HG02943 (cell line): ENCODE results near the gene RNF112.
"Not testable (repeated sequence)": the region's sequence is repeated elsewhere in the genome, so short reads cannot be mapped to it uniquely, and the experiment has no call there.

ENCODE experiments used
- ATAC-seq: cut with Tn5 transposase; IDR thresholded peaks from one replicate; pipeline ENCODE4 v1.9.1; 2021; ENCODE audit warnings: mild to moderate bottlenecking, low read depth, moderate library complexity; ENCODE audit not compliant: unreplicated experiment

Gene RNF112

DNA sequence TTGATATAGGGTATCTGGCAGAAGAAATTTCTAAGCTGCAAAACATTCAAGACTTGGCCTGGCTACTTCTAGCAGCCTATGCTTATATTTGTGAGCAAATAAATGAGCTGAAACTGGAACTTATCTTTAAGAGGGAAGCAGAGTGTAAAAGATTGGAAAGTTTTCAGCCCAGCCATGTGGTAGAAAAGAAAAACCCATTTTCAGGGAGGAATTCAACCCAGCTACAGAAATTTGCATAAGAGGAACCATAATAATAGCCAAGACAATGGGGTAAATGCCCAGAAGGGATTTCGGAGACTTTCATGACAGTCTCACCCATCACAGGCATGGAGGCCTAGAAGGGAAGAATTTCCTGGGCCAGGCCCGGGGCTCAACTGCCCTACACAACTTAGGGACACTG lies 31.7 kb downstream of the RNF112 start:
- ATAC-seq = no peak

DNA sequence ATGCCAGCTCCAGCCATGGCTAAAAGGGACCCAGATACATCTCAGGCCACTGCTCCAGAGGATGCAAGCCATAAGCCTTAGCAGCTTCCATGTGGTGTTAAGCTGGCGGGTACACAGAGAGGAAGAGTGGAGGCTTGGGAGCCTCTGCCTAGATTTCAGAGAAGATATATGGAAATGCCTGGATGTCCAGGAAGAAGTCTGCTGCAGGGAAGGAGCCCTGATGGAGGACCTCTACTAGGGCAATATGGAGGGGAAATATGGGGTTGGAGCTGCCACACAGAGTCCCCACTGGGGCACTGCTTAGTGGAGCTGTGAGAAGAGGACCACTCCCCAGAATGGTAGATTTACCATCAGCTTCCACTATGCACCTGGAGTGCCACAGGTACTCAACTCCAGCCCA lies 32.1 kb downstream of the RNF112 start:
- ATAC-seq = no peak

DNA sequence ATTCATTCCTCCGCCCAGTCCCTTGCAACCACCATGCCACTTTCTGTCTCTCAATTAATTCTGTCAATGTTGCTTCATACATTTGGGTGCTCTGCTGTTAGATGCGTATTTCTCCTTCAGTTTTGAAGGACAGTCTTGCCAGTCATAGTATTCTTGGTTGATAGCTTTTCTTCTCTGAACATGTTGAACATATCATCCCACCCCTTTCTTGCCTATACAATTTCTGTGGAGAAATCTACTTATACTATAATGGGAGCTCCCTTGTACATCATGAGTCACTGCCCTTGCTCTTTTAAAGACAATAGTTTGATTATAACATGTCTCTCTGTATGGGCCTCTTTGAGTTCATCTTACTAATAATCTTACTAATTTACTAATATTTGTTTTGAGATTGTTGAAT lies 34.1 kb downstream of the RNF112 start:
- ATAC-seq = no peak

DNA sequence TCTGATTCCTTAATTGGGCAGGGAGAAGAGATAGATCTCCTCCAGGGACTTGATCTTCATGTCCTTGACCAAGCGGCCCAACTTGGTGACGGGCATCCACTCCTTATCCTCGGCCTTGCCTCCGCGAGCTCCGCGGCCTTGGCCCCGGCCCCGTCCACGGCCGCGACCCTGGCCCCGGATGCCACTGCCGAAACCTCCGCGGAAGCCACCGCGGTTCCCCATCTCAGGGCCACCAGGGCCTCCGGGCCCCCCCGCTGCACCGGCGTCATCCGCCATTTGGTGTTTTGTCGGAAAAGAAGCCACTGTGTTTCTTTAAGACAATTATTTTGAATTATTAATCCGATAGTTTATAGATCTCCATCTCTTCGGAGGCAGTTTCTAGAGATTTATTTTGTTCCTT lies 35.5 kb downstream of the RNF112 start:
- ATAC-seq = not testable (repeated sequence)

DNA sequence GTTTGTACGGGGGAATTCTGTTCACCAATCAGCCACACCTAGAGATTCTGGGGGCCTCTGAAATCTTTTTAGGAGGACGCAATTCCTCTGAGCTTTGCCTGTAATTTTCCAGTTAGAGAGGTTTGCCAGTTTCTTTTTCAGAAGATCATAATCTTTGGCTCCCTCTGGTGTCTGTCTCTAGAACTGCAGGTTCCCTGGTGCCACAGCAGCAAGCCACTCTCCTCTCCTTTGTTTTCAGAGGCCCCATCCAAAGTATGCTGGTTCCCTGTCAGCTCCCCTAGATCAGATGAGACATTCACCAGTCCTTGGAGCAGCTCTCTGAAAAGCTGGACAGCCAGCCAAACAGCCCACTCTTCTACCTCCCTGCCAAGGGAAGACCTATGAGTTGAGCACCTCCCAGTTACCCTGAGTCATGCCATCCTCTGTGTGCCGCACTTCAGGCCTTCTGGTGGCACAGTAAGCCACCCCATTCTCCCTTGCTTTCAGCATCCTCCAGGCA lies 36.1 kb downstream of the RNF112 start:
- ATAC-seq = no peak

DNA sequence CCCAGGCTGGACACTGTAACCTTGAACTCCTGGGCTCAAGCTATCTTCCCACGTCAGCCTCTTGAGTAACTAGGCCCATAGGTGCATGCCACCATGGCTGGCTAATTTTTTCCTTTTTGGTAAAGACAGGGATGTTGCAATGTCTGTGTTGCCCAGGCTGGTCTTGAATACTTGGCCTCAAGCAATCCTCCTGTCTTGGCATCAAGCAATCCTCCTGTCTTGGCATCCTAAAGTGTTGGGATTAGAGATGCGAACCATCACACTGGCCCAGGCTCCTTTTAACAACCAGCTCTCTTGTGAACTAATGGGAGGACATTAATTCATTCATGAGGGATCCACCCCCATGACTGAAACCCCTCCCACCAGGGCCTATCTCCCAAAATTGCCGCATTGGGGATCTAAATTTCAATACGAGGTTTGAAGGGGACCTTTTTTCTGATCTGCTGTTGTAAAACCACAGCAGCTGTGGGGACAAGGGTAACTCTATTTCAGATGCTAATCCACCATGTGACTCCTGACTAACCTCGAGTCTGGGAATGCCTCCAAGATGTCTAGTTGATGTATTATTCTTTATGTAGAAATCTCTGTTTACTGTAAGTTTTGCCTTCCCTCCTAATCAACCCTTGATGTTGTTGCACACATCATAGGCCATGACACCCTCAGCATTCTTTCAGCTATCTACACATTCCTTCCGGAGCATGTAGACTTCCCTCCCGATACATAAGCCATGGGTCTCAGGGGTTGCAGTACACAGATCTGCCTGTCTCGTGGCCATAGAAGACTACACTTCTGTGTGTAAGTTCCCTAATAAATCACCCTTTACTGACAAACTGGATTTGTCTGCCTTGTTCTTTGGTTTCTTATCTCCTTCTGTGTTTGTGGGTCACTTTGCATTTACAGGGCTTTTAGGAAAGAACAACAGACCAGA lies 37.6 kb downstream of the RNF112 start:
- ATAC-seq = no peak

DNA sequence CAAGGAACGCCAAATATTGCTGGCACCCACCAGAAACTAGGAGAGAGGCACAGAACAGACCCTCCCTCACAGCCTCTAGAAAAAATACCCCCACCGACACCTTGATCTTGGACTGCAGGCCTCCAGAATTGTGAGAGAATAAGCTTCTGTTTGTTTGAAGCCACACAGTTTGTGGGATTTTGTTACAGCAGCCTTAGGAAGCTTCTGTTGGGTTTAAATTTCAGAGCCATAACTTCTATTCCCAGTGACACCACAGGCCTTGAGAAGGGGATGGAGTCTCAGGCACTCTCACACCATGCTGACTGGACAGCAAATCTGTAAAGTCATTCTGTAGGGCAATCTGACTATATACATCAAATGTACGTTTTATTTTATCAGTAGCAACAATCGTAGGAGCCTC lies 38.6 kb downstream of the RNF112 start:
- no peak for ATAC-seq

DNA sequence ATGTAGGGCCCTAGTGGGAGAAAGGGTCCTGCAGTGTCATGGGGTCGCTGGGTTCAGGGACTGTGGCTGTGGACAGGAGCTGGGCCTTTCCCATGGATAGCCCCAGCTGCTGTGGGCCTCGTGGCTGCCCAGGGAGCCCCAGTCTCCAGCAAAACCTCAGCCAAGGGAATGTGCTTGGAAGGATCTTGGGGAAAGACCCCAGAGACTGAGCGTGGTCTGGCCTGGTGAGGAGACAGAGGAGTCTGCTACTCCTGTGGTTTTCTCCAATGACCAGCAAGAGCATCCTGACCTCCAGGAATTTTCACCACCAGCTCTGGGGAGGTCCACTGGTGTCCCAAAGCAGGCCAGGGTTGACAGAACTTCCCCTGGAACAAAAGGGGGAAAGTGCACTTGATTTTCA lies 42.3 kb downstream of the RNF112 start:
- ATAC-seq = no peak

DNA sequence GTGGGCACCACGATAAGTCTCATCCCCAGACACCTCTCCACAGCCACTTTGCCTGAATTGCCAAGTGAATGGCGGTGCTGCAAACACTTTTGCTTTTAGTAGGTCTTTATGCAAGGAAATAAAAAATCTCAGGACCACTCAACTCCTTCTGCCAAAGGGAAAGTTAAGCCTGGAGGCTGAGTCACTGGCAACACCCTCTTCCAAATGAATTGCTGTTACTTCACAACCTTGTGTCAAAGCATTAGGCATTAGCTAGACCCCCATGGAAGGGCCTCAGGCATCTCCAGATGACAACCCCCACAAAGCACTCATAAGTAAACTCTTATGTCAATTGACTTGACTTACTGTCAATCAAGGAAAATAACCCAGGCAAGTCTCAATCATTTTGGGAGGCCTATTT lies 43.0 kb downstream of the RNF112 start:
- ATAC-seq = no peak

DNA sequence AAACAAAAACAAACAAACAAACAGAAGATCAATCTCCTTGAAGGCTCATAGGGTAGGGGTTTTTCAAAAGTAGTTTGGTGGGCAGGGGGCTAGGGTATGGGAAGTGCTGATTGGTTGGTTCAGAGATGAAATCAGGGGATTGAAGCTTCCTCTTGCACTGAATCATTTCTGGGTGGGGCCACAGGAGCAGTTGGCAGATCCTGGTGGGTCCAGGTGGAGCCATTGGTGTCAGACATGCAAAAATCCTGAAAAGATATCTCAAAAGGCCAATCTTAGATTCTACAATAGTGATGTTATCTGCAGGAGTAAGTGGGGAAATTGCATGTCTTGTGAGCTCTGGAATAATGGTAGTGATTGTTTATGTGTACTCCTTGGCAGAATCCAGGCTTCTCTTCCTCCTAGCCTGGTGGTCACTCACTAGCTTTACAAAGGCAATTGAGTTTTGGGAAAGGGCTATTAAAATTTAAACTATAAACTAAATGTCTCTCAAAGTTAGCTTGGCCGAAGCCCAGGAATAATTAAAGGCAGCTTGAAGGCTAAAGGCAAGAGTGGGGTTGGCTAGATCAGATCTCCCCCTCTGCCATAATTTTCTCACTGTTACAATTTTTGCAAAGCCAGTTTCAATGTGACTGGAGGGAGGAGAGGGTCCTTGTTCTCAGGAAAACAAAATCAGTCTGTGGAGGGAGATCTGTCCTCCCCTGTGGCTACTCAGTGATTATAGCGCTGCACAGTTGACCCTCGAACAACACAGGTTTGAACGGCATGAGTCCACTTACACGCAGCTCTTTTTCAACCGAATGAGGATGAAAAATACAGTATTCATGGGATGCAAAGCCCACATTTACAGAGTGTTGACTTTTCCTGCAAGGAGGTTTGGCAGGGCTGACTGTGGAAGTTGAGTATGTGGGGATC lies 45.2 kb downstream of the RNF112 start:
- no peak for ATAC-seq

DNA sequence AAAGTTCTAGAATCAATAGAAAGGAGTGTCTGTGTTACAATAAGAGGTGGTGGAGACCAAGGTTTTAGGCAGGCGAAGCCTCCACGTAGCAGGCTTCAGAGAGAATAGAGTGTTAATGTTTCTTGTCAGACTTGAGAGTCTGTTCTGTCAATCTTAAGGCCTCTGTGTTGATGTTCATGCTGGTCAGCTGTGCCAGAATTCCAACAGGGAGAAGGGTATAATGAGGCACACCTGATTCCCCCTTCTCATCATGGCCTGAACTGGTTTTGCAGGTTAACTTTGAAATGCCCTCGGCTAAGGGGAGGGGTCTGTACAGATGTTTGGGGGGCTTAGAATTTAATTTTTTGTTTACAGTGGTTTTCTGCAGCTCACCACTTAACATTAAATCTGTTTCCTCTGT lies 46.0 kb downstream of the RNF112 start:
- no peak for ATAC-seq

DNA sequence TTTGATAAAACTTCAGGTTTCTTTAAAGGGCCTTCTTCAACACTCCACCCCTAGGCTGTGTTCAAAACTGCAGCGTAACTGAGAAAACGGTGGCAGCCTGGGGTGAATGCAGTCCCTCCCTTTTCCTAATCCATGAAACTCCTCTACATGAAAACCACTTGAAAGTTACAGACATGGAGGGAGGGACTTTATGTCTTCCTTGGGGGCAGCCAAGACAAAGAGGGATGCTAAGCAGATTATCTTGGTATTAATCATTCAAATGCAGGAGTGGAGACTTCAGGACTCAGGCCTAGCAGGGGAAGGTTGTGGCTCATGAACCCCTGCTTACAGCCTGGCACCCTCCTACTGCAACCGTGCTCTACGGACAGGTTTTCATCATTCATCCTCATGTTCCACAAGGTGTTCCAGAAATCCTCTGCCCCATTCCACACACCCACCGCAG lies 46.8 kb downstream of the RNF112 start:
- no peak for ATAC-seq

DNA sequence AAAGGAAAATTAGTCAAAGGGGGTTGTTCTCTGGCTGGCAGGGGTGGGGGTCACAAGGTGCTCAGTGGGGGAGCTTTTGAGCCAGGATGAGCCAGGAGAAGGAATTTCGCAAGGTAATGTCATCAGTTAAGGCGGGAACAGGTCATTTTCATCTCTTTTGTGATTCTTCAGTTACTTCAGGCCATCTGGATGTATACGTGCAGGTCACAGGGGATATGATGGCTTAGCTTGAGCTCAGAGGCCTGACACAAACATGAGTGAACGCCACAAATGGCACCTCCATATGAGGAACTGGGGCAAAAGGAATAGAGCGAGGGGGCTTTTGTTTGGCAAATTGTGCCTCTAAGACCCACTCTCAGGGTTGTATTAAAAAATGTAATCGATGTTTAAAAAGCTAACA lies 47.4 kb downstream of the RNF112 start:
- not testable (repeated sequence) for ATAC-seq

DNA sequence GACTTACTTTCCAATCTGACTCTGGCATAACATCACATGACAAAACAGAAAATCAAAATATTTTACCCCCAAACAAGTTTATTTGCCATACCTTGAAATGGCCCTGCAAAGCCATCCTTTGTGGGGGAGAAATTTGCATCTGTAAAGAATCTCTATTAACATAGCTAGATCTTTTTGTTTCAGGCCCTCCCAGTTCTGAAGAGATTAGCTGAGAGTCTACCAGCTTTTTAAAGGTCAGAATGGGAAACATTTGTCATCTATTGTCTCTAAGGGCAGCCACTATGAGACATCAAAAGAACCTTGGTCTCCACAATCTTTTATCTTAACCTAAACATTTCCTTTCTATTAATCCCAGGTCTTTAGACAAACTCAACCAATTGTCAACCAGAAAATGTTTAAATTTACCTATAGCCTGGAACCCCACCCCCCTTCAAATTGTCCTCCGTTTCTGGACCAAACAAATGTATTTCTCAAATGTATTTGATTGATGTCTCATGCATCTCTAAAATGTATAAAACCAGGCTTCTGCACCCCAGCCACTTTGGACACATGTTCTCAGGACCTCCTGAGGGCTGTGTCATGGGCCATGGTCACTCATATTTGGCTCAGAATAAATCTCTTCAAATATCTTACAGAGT lies 48.1 kb downstream of the RNF112 start:
- ATAC-seq = not testable (repeated sequence)

DNA sequence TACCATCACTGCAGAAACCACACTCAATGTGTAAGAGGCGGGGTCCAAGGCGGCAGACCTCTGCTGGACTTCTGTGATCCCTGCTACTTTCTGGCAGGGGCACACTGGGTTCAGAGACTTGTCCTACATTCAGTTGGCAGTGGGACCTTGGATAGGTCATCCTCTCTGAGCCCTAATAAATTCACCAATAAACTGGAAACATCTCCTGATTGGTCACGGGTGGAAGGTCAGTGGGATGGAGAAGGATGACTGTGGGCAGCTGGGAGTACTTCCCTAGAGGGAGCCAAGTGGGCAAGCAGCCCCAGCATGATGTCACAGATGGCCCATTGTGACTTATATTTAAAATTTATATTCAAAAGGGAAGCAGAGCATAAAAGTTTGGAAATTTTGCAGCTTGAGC lies 49.7 kb downstream of the RNF112 start:
- no peak for ATAC-seq

DNA sequence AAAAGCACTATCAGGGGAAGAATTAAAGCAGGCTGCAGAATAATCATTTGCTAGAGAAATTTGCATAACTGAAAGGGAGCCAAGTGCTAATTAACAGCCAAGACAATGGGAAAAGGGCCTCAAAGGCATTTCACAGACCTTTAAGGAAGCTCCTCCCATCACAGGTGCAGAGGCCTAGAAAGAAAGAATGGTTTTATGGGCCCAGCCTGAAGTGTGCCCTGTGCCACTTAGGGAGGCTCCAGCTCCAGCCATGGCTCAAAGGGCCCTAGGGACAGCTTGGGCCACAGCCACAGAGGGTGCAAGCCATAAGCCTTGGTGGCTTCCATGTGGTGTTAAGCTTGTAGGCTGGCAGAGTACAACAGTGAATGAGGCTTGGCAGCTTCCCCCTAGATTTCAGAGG lies 50.1 kb downstream of the RNF112 start:
- no peak for ATAC-seq

DNA sequence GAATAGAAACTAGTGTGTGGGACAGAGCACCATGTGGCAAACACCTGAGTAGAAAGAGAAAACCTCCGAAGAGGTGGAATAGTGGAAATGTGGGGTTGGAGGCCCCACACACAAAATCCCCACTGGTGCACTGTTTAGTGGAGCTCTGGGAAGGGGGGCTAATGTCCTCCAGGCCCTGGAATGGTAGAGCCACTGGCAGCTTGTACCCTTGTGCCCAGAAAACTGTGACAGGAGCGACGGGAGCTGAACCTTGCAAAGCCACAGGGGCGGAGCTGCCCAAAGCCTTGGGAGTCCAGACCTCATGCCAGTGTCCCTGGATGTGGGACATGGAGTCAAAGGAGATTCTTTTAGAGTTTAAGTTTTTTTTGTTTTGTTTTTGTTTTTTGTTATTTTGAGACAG lies 50.6 kb downstream of the RNF112 start:
- ATAC-seq = no peak

DNA sequence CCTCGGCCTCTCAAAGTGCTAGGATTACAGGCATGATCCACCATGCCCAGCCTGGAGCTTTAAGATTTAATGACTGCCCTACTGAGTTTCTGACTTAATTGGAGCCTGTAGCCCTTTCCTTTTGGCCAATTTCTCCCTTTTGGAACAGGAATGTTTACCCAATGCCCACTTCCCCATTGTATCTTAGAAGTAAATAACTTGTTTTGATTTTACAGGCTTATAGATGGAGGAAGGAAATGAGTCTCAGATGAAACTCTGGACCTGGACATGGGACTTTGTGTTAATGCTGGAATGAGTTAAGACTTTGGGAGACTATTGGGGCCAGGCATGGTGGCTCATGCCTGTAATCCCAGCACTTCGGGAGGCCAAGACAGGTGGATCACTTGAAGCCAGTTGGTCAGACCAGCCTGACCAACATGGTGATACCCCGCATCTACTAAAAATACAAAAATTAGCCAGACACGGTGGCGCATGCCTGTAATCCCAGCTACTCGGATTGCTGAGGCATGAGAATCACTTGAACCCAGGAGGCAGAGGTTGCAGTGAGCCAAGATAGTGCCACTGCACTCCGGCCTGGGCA lies 51.5 kb downstream of the RNF112 start:
- not testable (repeated sequence) for ATAC-seq

DNA sequence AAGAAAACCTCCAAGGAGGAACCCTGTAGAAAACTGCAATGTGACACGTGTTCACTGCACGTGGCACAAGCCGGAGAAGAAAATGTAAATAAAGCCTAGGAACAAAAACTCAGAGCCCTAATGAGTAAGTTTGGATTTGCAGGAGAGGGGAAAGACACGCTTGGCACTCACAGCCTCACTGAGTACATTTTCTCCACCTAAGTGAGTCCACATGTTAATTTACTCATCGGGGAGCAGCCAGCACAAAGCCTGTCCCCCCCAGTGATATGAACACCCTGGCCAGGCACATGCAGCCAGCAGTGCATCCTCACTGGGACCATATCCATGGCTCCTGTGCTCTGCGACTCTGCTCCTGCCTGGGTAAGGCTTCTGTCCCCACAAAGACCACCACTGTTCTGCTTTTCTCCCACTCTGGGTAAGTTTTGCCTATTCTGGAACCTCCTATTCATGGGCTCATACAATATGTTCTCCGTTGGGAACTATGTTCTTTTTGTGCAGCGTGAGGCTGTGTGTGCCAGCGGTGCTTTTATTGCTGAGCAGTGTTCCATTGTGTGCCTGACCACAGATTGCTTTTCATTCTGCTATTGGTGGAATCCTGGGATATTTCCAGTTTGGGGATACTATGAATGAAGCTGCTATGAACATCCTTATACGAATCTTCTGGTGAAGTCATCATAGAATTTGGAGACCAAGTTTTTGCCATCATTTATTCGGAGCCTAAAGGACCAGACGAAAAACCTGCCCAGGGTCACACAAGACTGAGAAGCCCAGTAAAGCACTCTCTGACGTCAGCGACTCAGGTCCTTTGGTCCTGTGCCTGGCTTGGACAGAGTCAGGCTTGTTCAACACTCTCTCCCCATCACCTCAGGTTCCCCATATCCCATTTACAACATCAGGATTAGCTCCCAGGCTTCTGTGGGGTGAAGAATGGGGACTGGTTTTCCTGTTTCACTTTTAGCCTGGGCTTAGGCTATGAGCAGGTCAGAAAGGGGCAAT lies 53.3 kb downstream of the RNF112 start:
- no peak for ATAC-seq
